NK-92 (cell line): ENCODE data around the gene IRF2.

Experiments used
- DNase-seq: peaks from one replicate; lab custom pipeline; 2025; ENCODE audit not compliant: unreplicated experiment; lab: John Stamatoyannopoulos, UW

Gene IRF2

GRCh38 chr4:184409911-184410692 lies 64.2 kb downstream of the IRF2 start:
- no peak for DNase-seq

DNA sequence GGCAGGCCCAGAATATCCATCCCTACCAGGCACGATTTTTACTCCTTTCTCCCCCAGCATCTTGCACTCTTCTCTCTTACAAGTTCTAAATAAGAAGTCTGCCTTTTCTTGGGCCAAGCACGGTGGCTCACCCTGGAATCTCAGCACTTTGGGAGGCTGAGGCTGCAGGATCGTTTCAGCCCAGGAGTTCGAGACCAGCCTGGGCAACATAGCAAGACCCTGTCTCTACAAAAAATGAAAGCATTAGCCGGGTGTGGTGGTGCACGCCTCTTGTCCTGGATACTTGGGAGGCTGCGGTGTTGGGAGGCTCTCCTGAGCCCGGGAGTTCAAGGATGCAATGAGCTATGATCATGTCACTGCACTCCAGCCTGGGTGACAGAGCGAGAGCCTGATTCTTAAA lies 64.8 kb downstream of the IRF2 start:
- no peak for DNase-seq

DNA sequence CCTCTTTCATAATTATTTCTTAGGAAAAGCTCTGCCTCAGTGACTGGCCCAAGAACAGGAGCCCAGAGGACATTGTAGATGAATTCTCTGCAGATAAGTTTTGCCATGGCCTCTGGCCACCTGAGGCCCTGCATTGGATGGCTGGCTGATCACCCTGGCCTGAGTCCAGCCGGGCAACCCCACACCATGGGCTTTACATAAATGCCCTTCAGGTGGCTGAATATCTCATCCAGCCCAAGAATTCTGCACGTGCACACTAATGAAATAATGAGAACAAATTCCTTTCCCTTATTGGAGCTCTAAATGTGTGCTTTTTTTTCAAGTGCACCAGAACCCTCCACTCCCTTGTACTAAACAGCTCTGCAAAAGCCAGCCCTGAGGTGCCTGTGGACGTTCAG lies 65.7 kb downstream of the IRF2 start:
- DNase-seq: no peak

GRCh38 chr4:184408021-184408683 lies 66.2 kb downstream of the IRF2 start:
- no peak for DNase-seq

DNA sequence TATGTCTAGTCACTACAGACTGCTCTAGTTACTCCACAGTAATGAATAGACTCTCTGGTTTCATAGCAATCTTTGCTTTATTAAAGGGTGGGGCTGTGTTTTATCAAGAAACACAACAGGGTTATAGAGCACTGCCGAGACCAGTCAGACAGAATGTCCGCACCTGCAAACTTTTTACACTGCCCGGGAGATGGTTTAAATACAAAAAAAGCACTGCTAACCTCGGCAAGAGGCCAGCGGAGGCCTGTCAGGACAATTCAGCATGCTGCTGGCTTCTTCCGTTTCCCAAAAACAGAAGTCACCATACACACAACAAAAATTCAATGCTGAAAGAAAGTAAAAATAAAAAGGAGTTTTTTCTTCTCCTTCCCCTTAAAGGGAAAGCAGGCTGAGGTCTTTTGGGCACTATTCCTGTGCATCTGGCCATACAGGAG lies 67.4 kb downstream of the IRF2 start:
- no peak for DNase-seq

- no peak for DNase-seq
These were observed 70.3 kb downstream of the IRF2 start for GRCh38 chr4:184404047-184404446.

DNA sequence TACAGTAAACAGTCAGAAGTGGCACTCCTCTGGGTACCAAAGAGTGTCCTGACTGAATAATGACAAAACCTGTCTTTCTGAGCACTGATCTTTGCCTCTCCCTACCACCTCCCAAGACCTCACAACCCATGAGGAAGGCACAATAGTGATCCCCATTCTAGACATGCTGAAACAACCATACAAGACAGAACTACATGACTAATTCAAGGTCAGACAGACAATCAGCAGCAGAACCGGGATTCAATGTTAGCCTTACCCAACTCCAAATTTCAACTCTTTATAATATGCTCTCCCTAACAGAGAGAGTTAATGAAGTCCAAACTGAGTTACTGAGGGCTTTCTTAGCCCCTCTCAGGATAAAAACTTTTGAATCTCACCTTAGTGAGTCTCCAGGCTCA lies 71.0 kb downstream of the IRF2 start:
- no peak for DNase-seq

DNA sequence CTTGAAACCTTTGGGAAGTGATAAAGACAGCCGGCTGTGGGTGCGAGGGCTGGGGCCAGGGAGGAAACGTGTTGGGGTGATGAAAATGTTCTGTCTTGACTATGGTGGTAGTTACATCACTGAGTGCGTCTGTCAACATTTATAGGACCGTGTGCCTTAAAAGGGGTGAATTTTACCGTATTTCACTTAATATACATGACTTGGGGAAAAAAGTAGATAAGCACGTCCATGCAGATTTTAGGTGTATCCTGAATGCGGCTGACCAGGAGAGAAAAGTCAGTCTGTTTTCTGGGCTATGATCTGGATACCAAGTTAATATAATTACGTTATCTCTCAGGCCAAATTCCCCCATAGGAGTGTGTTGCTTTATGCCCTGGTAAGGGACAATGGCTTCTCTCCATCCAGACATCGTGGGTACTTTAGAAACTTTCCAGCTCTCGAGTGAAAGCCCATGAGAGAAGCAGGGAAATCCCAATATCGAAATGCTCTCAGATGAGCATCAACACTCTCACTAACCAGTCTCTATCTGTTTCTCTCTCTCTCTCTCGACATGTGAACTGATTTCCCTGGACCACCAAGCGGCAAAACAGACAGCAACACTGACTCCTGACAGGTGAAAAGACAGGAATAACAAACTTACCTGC lies 71.5 kb downstream of the IRF2 start:
- DNase-seq: no peak

- no peak for DNase-seq
These were observed 72.1 kb downstream of the IRF2 start for GRCh38 chr4:184402239-184402638.

- no peak for DNase-seq
These were observed 72.8 kb downstream of the IRF2 start for GRCh38 chr4:184401397-184402171.

- no peak for DNase-seq
These were observed 73.5 kb downstream of the IRF2 start for GRCh38 chr4:184400891-184401290.

DNA sequence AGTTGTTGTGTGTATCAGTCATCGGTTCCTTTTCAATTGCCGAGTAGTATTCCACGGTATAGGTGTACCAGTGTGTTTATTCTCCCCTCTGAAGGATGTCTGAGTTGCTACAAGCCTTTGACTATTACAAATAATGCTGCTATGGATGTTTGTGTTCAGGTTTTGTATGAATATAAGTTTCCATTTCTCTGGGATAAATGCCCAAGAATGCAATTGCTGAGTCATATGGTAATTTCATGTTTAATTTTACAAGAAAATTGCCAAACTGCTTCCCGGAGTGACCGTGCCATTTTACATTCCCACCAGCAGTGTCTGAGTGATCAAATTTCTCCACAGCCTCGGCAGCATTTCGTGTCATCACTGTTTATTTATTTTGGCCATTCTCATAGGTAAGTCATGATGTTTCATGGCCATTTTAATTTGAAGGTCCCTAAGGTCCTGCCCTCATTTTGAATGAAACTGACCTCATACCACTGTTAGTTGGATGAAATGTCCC lies 73.9 kb downstream of the IRF2 start:
- DNase-seq: no peak

DNA sequence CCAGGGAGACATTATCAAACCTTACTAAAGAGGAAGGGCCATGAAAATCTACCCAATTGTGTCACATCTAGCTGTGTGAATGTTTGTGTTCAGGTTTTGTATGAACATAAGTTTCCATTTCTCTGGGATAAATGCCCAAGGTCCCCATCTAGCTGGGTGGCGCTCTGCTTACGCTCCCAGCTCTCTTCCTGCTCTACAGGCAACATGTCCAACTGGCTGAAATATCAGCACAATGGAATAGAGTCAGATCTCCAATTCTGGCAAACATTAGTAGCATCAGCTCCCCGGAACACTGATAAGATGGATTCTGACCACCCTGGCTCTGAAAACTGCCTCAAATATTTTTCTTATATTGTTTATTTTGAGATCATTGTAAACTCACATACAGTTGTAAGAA lies 74.8 kb downstream of the IRF2 start:
- no peak for DNase-seq

GRCh38 chr4:184398741-184399511 lies 75.4 kb downstream of the IRF2 start:
- DNase-seq: no peak

GRCh38 chr4:184397516-184398163 lies 76.7 kb downstream of the IRF2 start:
- no peak for DNase-seq

GRCh38 chr4:184396570-184397515 lies 77.5 kb downstream of the IRF2 start:
- no peak for DNase-seq

- no peak for DNase-seq
These were observed 78.4 kb downstream of the IRF2 start for GRCh38 chr4:184395971-184396391.

- DNase-seq: no peak
These were observed 78.9 kb downstream of the IRF2 start for GRCh38 chr4:184395451-184395917.
